ENCODE data around the gene NGEF.

GRCh38 chr2:233039846-233040530 is 26.9 kb upstream of the NGEF start:
- TF ChIP-seq CTCF (IDR thresholded peaks at IDR 0.05), result no peak
- no peak for TF ChIP-seq POLR2A (IDR thresholded peaks at IDR 0.05)

All from adrenal gland (tissue), 5 donors.